H9 (cell line): ENCODE results near the gene ADAMTSL4. TPM values are rescaled to one million over a fixed set of nuclear protein-coding genes. Genes with fewer than 3 reads are reported as not detected.

Source experiments
- DNase-seq: peaks from one replicate; pipeline ENCODE4 v3.0.0-alpha.2; 2017
- H2AFZ ChIP-seq: one replicate; pipeline ENCODE4 v1.6.1; 2013; ENCODE audit warnings: mild to moderate bottlenecking, low read length, control low read depth, moderate library complexity
- H2AK5ac ChIP-seq: 2 replicates; pipeline ENCODE4 v1.6.1; 2013; ENCODE audit warnings: low read length, control low read depth, mixed read lengths; ENCODE audit not compliant: insufficient read length
- H2BK120ac ChIP-seq: one replicate; pipeline ENCODE4 v1.6.1; 2013; ENCODE audit warnings: low read depth, mild to moderate bottlenecking, low read length, control low read depth, inconsistent platforms; ENCODE audit not compliant: poor library complexity, severe bottlenecking
- H2BK12ac ChIP-seq: 2 replicates; pipeline ENCODE4 v1.6.1; 2013; ENCODE audit warnings: low read length, control low read depth, mixed read lengths, low read depth; ENCODE audit not compliant: insufficient read length
- H2BK15ac ChIP-seq: 2 replicates; pipeline ENCODE4 v1.6.1; 2013; ENCODE audit warnings: low read depth, low read length, control low read depth
- H2BK20ac ChIP-seq: one replicate; pipeline ENCODE4 v1.6.1; 2013; ENCODE audit warnings: low read depth, mild to moderate bottlenecking, low read length, control low read depth, inconsistent platforms; ENCODE audit not compliant: poor library complexity, severe bottlenecking
- H2BK5ac ChIP-seq: 2 replicates; pipeline ENCODE4 v1.6.1; 2013; ENCODE audit warnings: low read length, control low read depth, mixed read lengths; ENCODE audit not compliant: insufficient read length
- H3K14ac ChIP-seq: 2 replicates; pipeline ENCODE4 v1.6.1; 2013; ENCODE audit warnings: low read length, control low read depth; ENCODE audit not compliant: insufficient read depth
- H3K18ac ChIP-seq: 2 replicates; pipeline ENCODE4 v1.6.1; 2013; ENCODE audit warnings: low read depth, mild to moderate bottlenecking, mixed read lengths, low read length, control low read depth; ENCODE audit not compliant: insufficient read length
- H3K23ac ChIP-seq: 2 replicates; pipeline ENCODE4 v1.6.1; 2013; ENCODE audit warnings: low read length, control low read depth, mixed read lengths, low read depth; ENCODE audit not compliant: insufficient read length
- H3K23me2 ChIP-seq: 2 replicates; pipeline ENCODE4 v1.6.1; 2013; ENCODE audit warnings: low read depth, mild to moderate bottlenecking, mixed read lengths, low read length, control low read depth; ENCODE audit not compliant: insufficient read length, poor library complexity, severe bottlenecking
- H3K27ac ChIP-seq: 2 replicates; pipeline ENCODE4 v1.5.1; 2013; ENCODE audit warnings: low read length, control low read depth, mixed read lengths, low read depth; ENCODE audit not compliant: insufficient read length
- H3K27me3 ChIP-seq: 2 replicates; pipeline ENCODE4 v1.6.1; 2013; ENCODE audit warnings: low read length, control low read depth, inconsistent platforms; ENCODE audit not compliant: insufficient read depth
- H3K4ac ChIP-seq: 2 replicates; pipeline ENCODE4 v1.6.1; 2013; ENCODE audit warnings: low read depth, mild to moderate bottlenecking, control low read depth, inconsistent platforms, low read length, moderate library complexity
- H3K4me1 ChIP-seq: 2 replicates; pipeline ENCODE4 v1.6.1; 2013; ENCODE audit warnings: low read length, control low read depth, inconsistent platforms; ENCODE audit not compliant: insufficient read depth
- H3K4me2 ChIP-seq: 2 replicates; pipeline ENCODE4 v1.6.1; 2013; ENCODE audit warnings: low read length, control low read depth, mixed read lengths; ENCODE audit not compliant: insufficient read length, insufficient read depth
- H3K56ac ChIP-seq: 2 replicates; pipeline ENCODE4 v1.6.1; 2013; ENCODE audit warnings: low read depth, mild to moderate bottlenecking, mixed read lengths, low read length, control low read depth; ENCODE audit not compliant: insufficient read length
- H3K79me1 ChIP-seq: 2 replicates; pipeline ENCODE4 v1.6.1; 2013; ENCODE audit warnings: low read depth, mild to moderate bottlenecking, moderate library complexity, low read length, control low read depth, inconsistent platforms; ENCODE audit not compliant: insufficient read depth, poor library complexity, severe bottlenecking
- H3K79me2 ChIP-seq: 2 replicates; pipeline ENCODE4 v1.6.1; 2013; ENCODE audit warnings: low read length, control low read depth, inconsistent platforms; ENCODE audit not compliant: insufficient read depth
- H3K9ac ChIP-seq: 2 replicates; pipeline ENCODE4 v1.6.1; 2013; ENCODE audit warnings: low read length, control low read depth, mixed read lengths; ENCODE audit not compliant: insufficient read length; ENCODE audit errors: extremely low read depth
- H3K9me3 ChIP-seq: one replicate; pipeline ENCODE4 v1.6.1; 2013; ENCODE audit warnings: low read depth, low read length, inconsistent platforms; ENCODE audit not compliant: control insufficient read depth
- H3T11ph ChIP-seq: one replicate; pipeline ENCODE4 v1.6.1; 2013; ENCODE audit warnings: mild to moderate bottlenecking, low read length, control low read depth, inconsistent platforms
- H4K20me1 ChIP-seq: one replicate; pipeline ENCODE4 v1.6.1; 2013; ENCODE audit not compliant: control insufficient read depth, insufficient read length, insufficient read depth
- H4K5ac ChIP-seq: 2 replicates; pipeline ENCODE4 v1.6.1; 2013; ENCODE audit warnings: low read depth, mild to moderate bottlenecking, mixed read lengths, low read length, control low read depth; ENCODE audit not compliant: insufficient read length
- H4K8ac ChIP-seq: replicated peaks from 2 replicates; pipeline ENCODE4 v1.6.1; 2013; ENCODE audit warnings: low read length, control low read depth, mixed read lengths, low read depth; ENCODE audit not compliant: insufficient read length
- H4K91ac ChIP-seq: 2 replicates; pipeline ENCODE4 v1.6.1; 2013; ENCODE audit warnings: low read depth, mild to moderate bottlenecking, moderate library complexity, mixed read lengths, low read length, control low read depth; ENCODE audit not compliant: insufficient read length
- H3K27ac Mint-ChIP-seq, 3 experiments: 2 replicates in 2 of 3; 3 replicates in 1 of 3; pipeline ENCODE4 v1.8.0; 2020 to 2021; ENCODE audit warnings: mixed read lengths in 3 of 3, mild to moderate bottlenecking in 1 of 3, moderate library complexity in 1 of 3
- H3K27me3 Mint-ChIP-seq: 2 replicates; pipeline ENCODE4 v1.8.0; 2021; ENCODE audit warnings: low read depth, mild to moderate bottlenecking, moderate library complexity, mixed read lengths
- H3K36me3 Mint-ChIP-seq, 3 experiments: 2 replicates in 2 of 3; 3 replicates in 1 of 3; pipeline ENCODE4 v1.8.0; 2020 to 2021; ENCODE audit warnings: low read depth in 3 of 3, mixed read lengths in 3 of 3; ENCODE audit not compliant: insufficient read depth in 1 of 3
- H3K4me1 Mint-ChIP-seq, 2 experiments: 2 replicates each; pipeline ENCODE4 v1.8.0; 2020; ENCODE audit warnings: mixed read lengths in 2 of 2
- H3K4me3 Mint-ChIP-seq, 2 experiments: 2 replicates in 1 of 2; 3 replicates in 1 of 2; pipeline ENCODE4 v1.8.0; 2020 to 2021; ENCODE audit warnings: mild to moderate bottlenecking in 2 of 2, mixed read lengths in 2 of 2, moderate library complexity in 1 of 2
- H3K9me3 Mint-ChIP-seq, 2 experiments: 2 replicates in 1 of 2; 3 replicates in 1 of 2; pipeline ENCODE4 v1.8.0; 2020; ENCODE audit warnings: mild to moderate bottlenecking in 2 of 2, mixed read lengths in 2 of 2, moderate library complexity in 1 of 2
- CTCF ChIP-seq: fragments of 200-600 bp; sonication (generic); conservative IDR thresholded peaks from 3 replicates; pipeline ENCODE4 v1.8.0; 2021; ENCODE audit warnings: antibody characterized with exemption, mild to moderate bottlenecking
- WGBS: extraction: QIAGEN DNeasy Blood & Tissue Kit; methylation state at CpG from one replicate; pipeline ENCODE4 v1.1.7; 2013; ENCODE audit warnings: missing lambda C conversion rate, low lambda C conversion rate, mixed read lengths; ENCODE audit not compliant: insufficient read length; ENCODE audit errors: extremely low coverage; 5-methylcytosine and 5-hydroxymethylcytosine counted together
- total RNA-seq: library from RNA; stranded (reverse); gene quantifications from 2 replicates; pipeline ENCODE4 v1.2.1, GENCODE V29; 2021

ADAMTSL4 gene
- total RNA-seq, 1 experiment from 2014 or later = 6.1 TPM

DNA sequence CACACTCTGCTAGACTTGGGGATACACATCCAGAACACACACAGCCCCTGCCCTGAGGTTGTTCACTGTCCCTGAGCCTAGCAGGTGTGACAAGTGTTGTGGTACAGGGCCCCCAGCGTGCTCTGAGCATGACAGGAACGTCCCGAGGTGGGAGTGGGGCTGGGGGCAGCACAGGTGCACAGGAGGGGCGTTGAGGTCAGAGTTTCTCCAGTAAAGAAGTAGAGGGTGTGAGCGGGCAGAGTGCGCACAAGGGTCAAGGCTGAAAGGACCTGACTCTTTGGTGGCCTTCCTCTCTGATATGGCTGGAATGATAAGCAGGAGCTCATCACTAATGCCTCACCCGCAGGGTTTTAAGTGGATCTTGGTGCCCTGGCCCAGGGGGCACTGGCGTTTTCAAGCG is 34.9 kb upstream of the ADAMTSL4 start:
- H3K79me1 ChIP-seq = no peaks in the 10 kb centered on the region
- H3K79me2 ChIP-seq = no peaks in the 10 kb centered on the region
- H4K5ac ChIP-seq = no peak overlapping the region
- no peak overlapping the region for H2BK20ac ChIP-seq
- no peak for TF ChIP-seq CTCF
- H4K8ac ChIP-seq = no peak overlapping the region
- Mint-ChIP-seq H3K27me3 (peaks cover 1% of the 10 kb centered on the region; the same call in 1 of the 2 replicates), H3K27ac (no peak overlapping the region), H3K36me3 (peaks cover 0 to 11% (median 0%) of the 10 kb centered on the region in 3 experiments; a peak in 4 of 7 replicates), H3K4me3 (peak overlapping the region; percentile 91), H3K4me1 (peaks cover 9 to 15% of the 10 kb centered on the region in 2 experiments), H3K9me3 (no peaks in the 10 kb centered on the region)
- no peak overlapping the region for H3K4me2 ChIP-seq
- no peak overlapping the region for H3K27ac ChIP-seq
- no peak overlapping the region for H2BK12ac ChIP-seq
- no peak overlapping the region for H3K56ac ChIP-seq
- H2AK5ac ChIP-seq = no peak overlapping the region
- H3K27me3 ChIP-seq = no peaks in the 10 kb centered on the region
- H2BK120ac ChIP-seq = no peak overlapping the region
- WGBS = no CpG with 5 or more reads among the region's 9 CpGs
- no peak overlapping the region for H3T11ph ChIP-seq
- peaks cover 2% of the 10 kb centered on the region for H4K20me1 ChIP-seq
- no peak for DNase-seq
- H3K23ac ChIP-seq = no peak overlapping the region
- no peak overlapping the region for H2AFZ ChIP-seq
- no peak overlapping the region for H3K9ac ChIP-seq
- H3K14ac ChIP-seq = no peak overlapping the region
- H3K18ac ChIP-seq = no peak overlapping the region
- H2BK15ac ChIP-seq = no peak overlapping the region
- H3K9me3 ChIP-seq = no peaks in the 10 kb centered on the region
- H3K4ac ChIP-seq = no peak overlapping the region
- peaks cover 12% of the 10 kb centered on the region for H3K23me2 ChIP-seq
- H2BK5ac ChIP-seq = no peak overlapping the region
- no peak overlapping the region for H4K91ac ChIP-seq
- peaks cover 2% of the 10 kb centered on the region; the same call in 1 of the 2 replicates for H3K4me1 ChIP-seq
